ENCODE data around the gene AOC3. TPM values are rescaled to one million over a fixed set of nuclear protein-coding genes. Genes with fewer than 3 reads are reported as not detected.
"Not testable (repeated sequence)": the region's sequence is repeated elsewhere in the genome, so short reads cannot be mapped to it uniquely, and the experiment has no call there.

Gene AOC3
- polyA plus RNA-seq, 1 donor from 2014 or later: 0.35 TPM

DNA sequence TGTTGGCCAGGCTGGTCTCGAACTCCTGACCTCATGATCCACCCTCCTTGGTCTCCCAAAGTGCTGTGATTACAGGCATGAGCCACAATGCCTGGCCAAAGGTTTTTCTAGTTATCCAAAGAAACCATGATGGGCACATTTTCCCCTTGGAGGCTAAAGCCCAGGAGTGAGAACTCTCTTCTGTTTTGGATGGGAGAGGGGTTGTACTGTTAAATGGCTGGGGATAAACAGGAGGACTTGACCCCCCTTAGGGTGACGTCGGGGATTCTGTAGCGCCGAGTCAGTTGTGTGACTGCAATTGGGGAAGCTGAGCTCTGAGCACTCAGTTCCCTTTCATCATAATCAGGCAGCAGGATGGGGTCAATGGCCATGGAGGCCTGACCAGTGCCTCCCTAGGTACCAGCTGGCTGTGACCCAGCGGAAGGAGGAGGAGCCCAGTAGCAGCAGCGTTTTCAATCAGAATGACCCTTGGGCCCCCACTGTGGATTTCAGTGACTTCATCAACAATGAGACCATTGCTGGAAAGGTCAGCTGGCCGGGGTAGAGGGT lies 4.1 kb downstream of the AOC3 start:
- no peak for TF ChIP-seq TAF1 (IDR thresholded peaks at IDR 0.05; ENCODE audit: low read depth)
- TF ChIP-seq RAD21 (conservative IDR thresholded peaks at IDR 0.05): no peak
- TF ChIP-seq, protein P1, sequence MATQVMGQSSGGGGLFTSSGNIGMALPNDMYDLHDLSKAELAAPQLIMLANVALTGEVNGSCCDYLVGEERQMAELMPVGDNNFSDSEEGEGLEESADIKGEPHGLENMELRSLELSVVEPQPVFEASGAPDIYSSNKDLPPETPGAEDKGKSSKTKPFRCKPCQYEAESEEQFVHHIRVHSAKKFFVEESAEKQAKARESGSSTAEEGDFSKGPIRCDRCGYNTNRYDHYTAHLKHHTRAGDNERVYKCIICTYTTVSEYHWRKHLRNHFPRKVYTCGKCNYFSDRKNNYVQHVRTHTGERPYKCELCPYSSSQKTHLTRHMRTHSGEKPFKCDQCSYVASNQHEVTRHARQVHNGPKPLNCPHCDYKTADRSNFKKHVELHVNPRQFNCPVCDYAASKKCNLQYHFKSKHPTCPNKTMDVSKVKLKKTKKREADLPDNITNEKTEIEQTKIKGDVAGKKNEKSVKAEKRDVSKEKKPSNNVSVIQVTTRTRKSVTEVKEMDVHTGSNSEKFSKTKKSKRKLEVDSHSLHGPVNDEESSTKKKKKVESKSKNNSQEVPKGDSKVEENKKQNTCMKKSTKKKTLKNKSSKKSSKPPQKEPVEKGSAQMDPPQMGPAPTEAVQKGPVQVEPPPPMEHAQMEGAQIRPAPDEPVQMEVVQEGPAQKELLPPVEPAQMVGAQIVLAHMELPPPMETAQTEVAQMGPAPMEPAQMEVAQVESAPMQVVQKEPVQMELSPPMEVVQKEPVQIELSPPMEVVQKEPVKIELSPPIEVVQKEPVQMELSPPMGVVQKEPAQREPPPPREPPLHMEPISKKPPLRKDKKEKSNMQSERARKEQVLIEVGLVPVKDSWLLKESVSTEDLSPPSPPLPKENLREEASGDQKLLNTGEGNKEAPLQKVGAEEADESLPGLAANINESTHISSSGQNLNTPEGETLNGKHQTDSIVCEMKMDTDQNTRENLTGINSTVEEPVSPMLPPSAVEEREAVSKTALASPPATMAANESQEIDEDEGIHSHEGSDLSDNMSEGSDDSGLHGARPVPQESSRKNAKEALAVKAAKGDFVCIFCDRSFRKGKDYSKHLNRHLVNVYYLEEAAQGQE (IDR thresholded peaks at IDR 0.05; ENCODE audit: borderline replicate concordance): no peak
- TF ChIP-seq MXI1 (conservative IDR thresholded peaks at IDR 0.05; ENCODE audit: poor library complexity, severe bottlenecking): no peak
- TF ChIP-seq POLR2AphosphoS5 (IDR thresholded peaks at IDR 0.05): no peak
- no peak for TF ChIP-seq SMC3 (conservative IDR thresholded peaks at IDR 0.05; ENCODE audit: poor library complexity)
- TF ChIP-seq, protein P2, sequence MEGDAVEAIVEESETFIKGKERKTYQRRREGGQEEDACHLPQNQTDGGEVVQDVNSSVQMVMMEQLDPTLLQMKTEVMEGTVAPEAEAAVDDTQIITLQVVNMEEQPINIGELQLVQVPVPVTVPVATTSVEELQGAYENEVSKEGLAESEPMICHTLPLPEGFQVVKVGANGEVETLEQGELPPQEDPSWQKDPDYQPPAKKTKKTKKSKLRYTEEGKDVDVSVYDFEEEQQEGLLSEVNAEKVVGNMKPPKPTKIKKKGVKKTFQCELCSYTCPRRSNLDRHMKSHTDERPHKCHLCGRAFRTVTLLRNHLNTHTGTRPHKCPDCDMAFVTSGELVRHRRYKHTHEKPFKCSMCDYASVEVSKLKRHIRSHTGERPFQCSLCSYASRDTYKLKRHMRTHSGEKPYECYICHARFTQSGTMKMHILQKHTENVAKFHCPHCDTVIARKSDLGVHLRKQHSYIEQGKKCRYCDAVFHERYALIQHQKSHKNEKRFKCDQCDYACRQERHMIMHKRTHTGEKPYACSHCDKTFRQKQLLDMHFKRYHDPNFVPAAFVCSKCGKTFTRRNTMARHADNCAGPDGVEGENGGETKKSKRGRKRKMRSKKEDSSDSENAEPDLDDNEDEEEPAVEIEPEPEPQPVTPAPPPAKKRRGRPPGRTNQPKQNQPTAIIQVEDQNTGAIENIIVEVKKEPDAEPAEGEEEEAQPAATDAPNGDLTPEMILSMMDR (IDR thresholded peaks at IDR 0.05; ENCODE audit: poor library complexity, severe bottlenecking): no peak
- no peak for TF ChIP-seq EZH2 (IDR thresholded peaks at IDR 0.05; ENCODE audit: borderline replicate concordance, insufficient read depth, low read length, poor library complexity, severe bottlenecking)
- TF ChIP-seq EP300 (conservative IDR thresholded peaks at IDR 0.05; ENCODE audit: poor library complexity, severe bottlenecking): no peak
- Histone ChIP-seq H3K27ac (ENCODE audit: low read length) (no peak overlapping the region), H3K36me3 (ENCODE audit: insufficient read depth, low read length) (no peaks in the 10 kb centered on the region), H3K4me3 (ENCODE audit: low read length) (no peak overlapping the region), H2AFZ (ENCODE audit: low read depth, low read length) (no peak overlapping the region), H3K27me3 (ENCODE audit: insufficient read depth, low read depth, low read length) (no peaks in the 10 kb centered on the region), H3K9ac (ENCODE audit: low read length) (no peak overlapping the region), H3K9me2 (ENCODE audit: insufficient read depth, low read length) (no peaks in the 10 kb centered on the region), H3K9me3 (ENCODE audit: low read length) (no peaks in the 10 kb centered on the region), H3K4me2 (ENCODE audit: low read length) (no peak overlapping the region), H3K79me2 (replicated peaks; ENCODE audit: insufficient read depth, low read length) (no peaks in the 10 kb centered on the region), H3F3A (ENCODE audit: insufficient read depth, low read length, poor library complexity, severe bottlenecking) (no peaks in the 10 kb centered on the region), H4K20me1 (ENCODE audit: insufficient read depth) (no peaks in the 10 kb centered on the region)

DNA sequence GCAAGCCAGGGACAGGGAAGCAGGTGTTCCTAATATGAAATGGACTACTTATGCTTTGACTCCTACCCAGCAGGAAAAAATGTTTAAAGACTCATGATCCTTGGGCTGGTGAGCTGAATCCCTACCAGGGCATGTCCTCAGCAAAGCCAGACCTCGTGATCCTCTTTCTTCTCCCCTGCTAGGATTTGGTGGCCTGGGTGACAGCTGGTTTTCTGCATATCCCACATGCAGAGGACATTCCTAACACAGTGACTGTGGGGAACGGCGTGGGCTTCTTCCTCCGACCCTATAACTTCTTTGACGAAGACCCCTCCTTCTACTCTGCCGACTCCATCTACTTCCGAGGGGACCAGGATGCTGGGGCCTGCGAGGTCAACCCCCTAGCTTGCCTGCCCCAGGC lies 5.1 kb downstream of the AOC3 start:
- not testable (repeated sequence) for H3K4me3 ChIP-seq (ENCODE audit: low read length); H3K9me3 ChIP-seq (ENCODE audit: low read length); H3K27ac ChIP-seq (ENCODE audit: low read length); H4K20me1 ChIP-seq (ENCODE audit: insufficient read depth); H3K9ac ChIP-seq (ENCODE audit: low read length); H3F3A ChIP-seq (ENCODE audit: insufficient read depth, low read length, poor library complexity, severe bottlenecking); H3K36me3 ChIP-seq (ENCODE audit: insufficient read depth, low read length); H3K4me2 ChIP-seq (ENCODE audit: low read length); H2AFZ ChIP-seq (ENCODE audit: low read depth, low read length); H3K79me2 ChIP-seq (replicated peaks; ENCODE audit: insufficient read depth, low read length); H3K9me2 ChIP-seq (ENCODE audit: insufficient read depth, low read length); H3K27me3 ChIP-seq (ENCODE audit: insufficient read depth, low read depth, low read length)

DNA sequence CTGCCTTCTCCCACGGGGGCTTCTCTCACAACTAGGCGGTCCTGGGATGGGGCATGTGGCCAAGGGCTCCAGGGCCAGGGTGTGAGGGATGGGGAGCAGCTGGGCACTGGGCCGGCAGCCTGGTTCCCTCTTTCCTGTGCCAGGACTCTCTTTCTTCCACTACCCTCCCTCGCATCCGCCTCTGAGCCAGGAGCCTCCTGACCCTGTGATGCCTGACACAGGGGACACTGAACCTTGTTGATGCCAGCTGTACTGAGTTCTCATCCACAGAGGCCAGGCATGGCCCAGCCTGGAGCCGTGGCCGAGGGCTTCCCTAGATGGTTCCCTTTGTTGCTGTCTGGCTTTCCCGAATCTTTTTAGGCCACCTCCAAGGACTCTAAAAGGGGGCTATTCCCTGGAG lies 5.5 kb downstream of the AOC3 start:
- H4K20me1 ChIP-seq (ENCODE audit: insufficient read depth); H3K9ac ChIP-seq (ENCODE audit: low read length); H3K4me3 ChIP-seq (ENCODE audit: low read length); H3F3A ChIP-seq (ENCODE audit: insufficient read depth, low read length, poor library complexity, severe bottlenecking); H2AFZ ChIP-seq (ENCODE audit: low read depth, low read length); H3K79me2 ChIP-seq (replicated peaks; ENCODE audit: insufficient read depth, low read length); H3K27ac ChIP-seq (ENCODE audit: low read length); H3K27me3 ChIP-seq (ENCODE audit: insufficient read depth, low read depth, low read length); H3K9me2 ChIP-seq (ENCODE audit: insufficient read depth, low read length); H3K9me3 ChIP-seq (ENCODE audit: low read length); H3K4me2 ChIP-seq (ENCODE audit: low read length); H3K36me3 ChIP-seq (ENCODE audit: insufficient read depth, low read length): not testable (repeated sequence)
